CD4-positive, alpha-beta T cell treated with Interleukin-15 for 1 hour (primary cell): ENCODE results near the gene MED23.

ENCODE experiments used
- DNase-seq: peaks from one replicate; pipeline ENCODE4 v3.0.0-alpha.2; 2020

The MED23 gene

GRCh38 chr6:131627724-131628682 lies at the start of gene MED23:
MED23 (minus strand) TSS chr6:131628242; CDS start chr6:131628049, 193 bp downstream.
- DNase-seq, result peak; percentile 91

GRCh38 chr6:131673184-131673583 lies 45.1 kb upstream of the MED23 start:
- no peak for DNase-seq

GRCh38 chr6:131669891-131670290 lies 41.8 kb upstream of the MED23 start:
- DNase-seq, result no peak

GRCh38 chr6:131663578-131664165 lies 35.6 kb upstream of the MED23 start:
- no peak for DNase-seq

- DNase-seq, result no peak
Observed at GRCh38 chr6:131660195-131660594, 32.2 kb upstream of the MED23 start.

GRCh38 chr6:131658287-131658686 lies 30.2 kb upstream of the MED23 start:
- DNase-seq, result no peak

- DNase-seq, result no peak
Observed at GRCh38 chr6:131657630-131658111, 29.6 kb upstream of the MED23 start.

GRCh38 chr6:131657222-131657621 lies 29.2 kb upstream of the MED23 start:
- no peak for DNase-seq

GRCh38 chr6:131656667-131657066 lies 28.6 kb upstream of the MED23 start:
- no peak for DNase-seq

GRCh38 chr6:131655951-131656350 lies 27.9 kb upstream of the MED23 start:
- DNase-seq, result no peak

GRCh38 chr6:131655387-131655786 lies 27.3 kb upstream of the MED23 start:
- DNase-seq, result no peak

GRCh38 chr6:131654326-131654725 lies 26.3 kb upstream of the MED23 start:
- no peak for DNase-seq

GRCh38 chr6:131652472-131652871 lies 24.4 kb upstream of the MED23 start:
- DNase-seq, result no peak

- no peak for DNase-seq
Observed at GRCh38 chr6:131651782-131652181, 23.7 kb upstream of the MED23 start.

- no peak for DNase-seq
Observed at GRCh38 chr6:131646249-131646670, 18.2 kb upstream of the MED23 start.

GRCh38 chr6:131645846-131646245 lies 17.8 kb upstream of the MED23 start:
- DNase-seq, result no peak

GRCh38 chr6:131644921-131645320 lies 16.9 kb upstream of the MED23 start:
- DNase-seq, result no peak

- no peak for DNase-seq
Observed at GRCh38 chr6:131643855-131644460, 15.9 kb upstream of the MED23 start.

GRCh38 chr6:131642987-131643611 lies 15.1 kb upstream of the MED23 start:
- DNase-seq, result no peak

- DNase-seq, result no peak
Observed at GRCh38 chr6:131642565-131642964, 14.5 kb upstream of the MED23 start.

- DNase-seq, result no peak
Observed at GRCh38 chr6:131641554-131641953, 13.5 kb upstream of the MED23 start.

- DNase-seq, result no peak
Observed at GRCh38 chr6:131640576-131640975, 12.5 kb upstream of the MED23 start.

GRCh38 chr6:131640100-131640499 lies 12.1 kb upstream of the MED23 start:
- no peak for DNase-seq
